GM19452 (cell line): ENCODE data around the gene HPF1.
"Not testable (repeated sequence)": the region's sequence is repeated elsewhere in the genome, so short reads cannot be mapped to it uniquely, and the experiment has no call there.

Experiments
- ATAC-seq: cut with Tn5 transposase; IDR thresholded peaks from one replicate; pipeline ENCODE4 v1.9.1; 2021; ENCODE audit not compliant: unreplicated experiment

HPF1 gene

DNA sequence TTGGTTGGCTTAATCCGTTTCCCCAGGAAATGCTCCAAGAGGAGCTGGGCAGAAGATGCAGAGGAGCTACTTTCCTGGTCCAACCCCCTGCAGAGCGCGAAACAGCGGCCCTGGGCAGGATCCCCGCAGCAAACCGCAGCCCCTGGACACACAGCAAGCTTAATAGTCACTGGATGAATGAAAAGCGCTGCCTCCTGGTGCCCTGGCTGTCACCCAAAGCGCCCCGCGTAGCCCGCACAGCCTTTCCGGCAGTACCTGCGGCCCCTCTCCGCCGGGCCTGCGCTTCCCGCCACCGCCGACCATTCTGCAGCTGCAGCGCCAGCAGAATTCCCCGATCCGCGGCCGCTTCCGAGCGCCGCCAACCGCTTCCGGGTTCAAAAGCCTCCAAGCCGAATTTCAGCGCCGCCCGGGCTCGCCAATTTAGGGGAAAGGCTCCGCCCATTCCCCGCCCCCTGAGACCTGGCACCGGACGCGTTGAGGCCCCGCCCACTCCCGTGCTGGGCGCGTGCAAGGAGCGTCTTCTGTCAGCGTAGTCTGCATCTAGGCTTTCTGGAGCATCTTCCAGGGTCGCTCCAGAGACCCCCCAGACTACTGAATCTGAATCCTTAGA lies at the start of gene HPF1:
Gene HPF1, minus strand, starts transcription at position 370 of the 610 bp plus-strand sequence. Its CDS starts 67 bp downstream, at position 303.
- peak; percentile 97 for ATAC-seq

DNA sequence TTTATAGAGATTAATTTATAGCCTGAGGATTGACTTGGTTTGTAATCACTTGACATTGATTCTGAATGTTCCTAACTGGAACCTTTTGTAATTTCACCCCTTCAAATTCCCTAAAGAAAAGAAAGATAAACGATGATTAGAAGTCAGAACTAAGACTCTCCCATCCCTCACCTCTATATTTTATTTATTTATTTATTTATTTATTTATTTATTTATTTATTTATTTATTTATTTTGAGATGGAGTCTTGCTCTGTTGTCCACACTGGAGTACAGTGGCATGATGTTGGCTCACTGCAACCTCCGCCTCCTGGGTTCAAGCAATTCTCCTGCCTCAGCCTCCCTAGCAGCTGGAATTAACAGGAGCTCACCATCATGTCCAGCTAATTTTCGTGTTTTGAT lies 49.0 kb upstream of the HPF1 start:
- not testable (repeated sequence) for ATAC-seq

DNA sequence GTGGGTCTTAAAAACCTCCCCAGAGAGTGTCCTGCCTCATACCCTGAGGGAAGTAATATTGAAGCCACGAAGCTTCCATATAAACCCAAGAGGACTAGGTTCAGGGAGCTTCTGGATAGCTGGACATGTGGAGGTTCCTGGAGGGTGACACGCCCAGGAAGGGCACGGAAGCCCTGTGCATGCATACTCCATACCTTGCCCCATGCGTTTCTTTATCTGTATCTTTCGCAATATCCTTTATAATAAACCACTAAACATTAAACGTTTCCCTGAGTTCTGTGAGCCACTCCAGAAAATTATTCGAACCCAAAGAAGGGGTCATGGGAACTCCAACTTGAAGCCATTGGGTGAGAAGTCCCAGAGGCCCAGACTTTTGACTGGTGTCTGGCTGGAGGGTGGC lies 45.7 kb upstream of the HPF1 start:
- no peak for ATAC-seq

DNA sequence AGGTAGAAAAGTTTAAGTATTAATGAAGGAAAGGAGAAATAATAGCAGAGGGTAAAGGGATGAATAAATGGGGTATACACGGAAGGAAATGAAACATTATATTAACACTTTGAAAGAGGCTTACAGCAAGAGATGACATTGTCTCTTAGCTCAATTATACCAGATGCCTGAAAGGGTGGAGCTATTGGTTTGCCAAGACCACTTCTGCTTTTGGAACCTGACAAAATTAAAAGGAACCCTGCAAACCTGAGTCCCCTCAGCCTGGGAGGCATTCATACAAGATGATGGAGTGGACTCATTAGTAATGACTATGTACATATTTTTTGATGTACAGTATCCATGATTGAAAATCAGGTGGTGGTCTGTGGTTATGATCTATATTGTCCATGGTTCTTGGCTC lies 45.1 kb upstream of the HPF1 start:
- no peak for ATAC-seq

DNA sequence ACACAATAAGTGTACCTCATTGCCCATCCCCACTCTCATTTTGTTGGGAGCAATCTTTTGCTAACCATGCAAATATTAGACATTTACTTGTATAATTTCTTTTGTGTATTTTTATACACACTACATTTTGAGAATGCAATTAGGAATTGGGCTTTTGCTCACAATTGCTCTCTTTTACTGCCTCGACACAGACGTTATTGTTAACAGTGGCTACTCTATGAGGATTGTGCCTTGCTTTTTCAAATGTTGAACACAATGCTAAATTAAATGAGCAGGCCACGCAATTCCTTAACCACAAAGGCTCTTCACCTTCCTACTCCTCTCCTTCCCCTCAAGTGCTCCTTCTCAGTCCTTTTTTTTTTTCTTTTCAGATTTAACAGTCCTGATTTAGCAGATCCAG lies 42.8 kb upstream of the HPF1 start:
- no peak for ATAC-seq

DNA sequence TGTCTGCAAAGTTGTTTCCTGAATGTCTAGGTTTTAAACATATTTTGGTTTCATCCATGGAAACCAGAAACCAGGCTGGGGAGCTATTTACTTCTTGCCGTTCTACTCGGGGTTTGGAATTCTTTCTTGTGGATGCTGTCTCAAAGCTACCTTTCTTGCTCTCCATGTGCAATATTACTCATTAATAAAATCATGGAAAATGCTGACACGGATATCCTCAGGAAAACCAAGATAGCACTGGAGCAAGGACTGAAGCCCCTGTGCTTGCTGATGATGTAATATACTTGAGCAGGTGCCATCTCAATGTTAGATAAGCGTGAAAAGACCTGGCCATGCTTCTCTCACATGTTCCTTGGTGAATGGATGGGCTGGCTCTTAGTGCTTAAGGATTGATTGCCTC lies 41.5 kb upstream of the HPF1 start:
- ATAC-seq, result no peak

DNA sequence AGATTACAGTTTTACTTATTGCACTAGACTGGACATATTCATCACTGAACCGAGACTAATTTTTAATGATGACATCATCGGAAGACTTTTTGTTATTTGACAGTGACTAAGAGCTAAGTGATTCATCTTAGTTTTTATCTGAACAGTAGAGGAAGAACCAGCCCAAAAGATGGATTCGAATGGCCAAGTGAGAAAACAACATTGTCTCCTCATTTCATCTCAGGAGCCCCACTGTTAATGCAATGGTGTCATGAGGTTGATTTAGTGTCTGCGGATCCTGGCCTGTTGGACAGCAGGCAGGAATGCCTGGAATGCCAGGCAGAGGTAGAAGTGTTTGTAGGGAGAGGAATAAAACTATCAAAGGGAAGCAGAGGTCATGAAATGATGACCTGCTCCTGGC lies 37.8 kb upstream of the HPF1 start:
- ATAC-seq, result no peak

DNA sequence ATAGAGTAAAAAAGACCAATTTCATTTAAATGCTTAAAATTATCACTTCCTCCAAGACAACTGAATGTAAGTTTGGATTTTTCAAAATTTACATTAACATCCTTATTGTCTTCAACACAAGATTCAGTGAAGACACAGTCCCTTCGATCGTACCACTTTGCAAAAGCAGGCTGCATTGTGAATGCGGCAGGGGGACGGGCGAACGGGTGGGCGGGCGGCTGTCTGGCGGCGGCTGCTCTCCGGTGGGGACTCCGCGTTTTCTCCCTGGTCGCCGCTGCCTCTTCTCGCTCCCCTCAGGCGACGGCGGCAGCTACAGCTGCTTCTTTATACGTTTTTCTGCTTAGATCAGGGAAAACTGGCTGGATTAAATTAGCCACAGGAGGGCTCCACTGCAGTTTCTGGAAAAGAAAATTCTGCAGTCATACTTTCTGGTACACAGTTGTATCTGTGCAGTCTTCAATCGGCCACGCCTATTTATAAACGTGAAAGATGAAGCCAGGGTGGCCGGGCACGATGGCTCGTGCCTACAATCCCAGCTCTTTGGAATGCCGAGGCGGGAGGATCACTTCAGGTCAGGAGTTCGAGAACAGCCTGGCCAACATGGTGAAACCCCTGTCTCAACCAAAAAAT lies 33.9 kb upstream of the HPF1 start:
- no peak for ATAC-seq

DNA sequence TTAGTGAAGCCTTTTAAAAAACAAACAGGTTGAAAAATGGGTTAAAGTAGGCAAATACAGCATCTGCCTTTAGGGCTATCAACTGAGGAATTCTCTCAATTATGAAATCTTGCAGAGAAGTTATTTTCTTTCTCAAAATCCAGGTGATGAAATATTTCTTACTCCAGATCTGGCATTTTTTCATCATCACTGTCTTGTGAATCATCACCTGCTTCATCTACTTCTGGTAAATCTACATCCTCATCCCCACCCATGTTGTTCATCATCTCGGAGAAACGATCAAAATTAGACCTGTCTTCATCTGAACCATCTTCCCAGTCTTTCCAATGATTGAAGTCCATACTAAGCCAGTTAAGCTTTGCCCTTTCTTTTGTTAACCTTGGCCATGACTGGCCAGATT lies 33.3 kb upstream of the HPF1 start:
- ATAC-seq, result no peak

DNA sequence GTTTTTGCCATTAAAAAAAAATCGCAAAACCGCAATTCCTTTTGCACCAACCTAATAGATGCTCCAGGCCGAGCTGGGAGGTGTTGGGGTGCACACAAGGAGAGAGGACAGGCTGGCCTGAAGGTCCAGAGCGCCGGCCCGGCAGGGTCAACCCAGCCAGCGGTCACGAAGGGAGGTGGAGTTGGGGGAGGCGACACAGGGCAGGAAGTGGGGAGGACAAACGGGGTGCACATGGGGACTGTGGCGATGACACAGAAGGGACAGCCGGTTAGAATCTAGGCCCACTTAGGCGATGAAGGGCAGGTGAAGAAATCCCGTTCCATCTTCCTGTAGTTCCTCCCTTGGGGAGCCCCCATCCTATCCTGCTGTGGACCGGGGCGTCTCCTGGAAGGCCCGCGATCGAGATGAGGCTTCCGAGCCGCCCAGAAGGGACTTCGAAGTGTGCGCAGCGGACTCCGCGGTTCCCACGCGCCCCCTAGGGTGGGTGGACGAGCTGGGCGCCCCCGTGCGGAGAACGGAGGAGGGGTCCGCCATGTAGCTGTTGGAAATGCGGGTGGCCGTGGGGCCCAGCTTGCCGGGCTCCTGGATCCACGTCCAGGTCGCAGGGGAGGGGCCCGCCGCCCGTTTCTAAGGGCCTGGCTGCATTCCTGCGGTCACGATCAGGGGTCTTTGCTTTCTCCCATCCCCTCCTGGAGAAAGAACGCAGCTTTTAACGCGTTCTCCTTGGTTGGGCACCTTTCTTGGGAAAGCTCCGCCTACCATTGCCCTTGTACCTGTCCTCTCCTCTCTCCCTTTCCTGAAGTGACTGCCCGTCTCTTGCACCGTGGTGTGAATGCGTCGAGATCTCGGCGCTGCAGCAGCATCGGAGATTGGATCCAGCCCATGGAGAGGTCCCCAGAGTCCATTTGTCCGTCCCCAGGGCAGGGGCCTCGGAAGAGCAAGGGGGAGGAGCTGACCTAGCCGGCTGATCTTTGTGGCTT lies 17.0 kb upstream of the HPF1 start:
- ATAC-seq, result no peak

DNA sequence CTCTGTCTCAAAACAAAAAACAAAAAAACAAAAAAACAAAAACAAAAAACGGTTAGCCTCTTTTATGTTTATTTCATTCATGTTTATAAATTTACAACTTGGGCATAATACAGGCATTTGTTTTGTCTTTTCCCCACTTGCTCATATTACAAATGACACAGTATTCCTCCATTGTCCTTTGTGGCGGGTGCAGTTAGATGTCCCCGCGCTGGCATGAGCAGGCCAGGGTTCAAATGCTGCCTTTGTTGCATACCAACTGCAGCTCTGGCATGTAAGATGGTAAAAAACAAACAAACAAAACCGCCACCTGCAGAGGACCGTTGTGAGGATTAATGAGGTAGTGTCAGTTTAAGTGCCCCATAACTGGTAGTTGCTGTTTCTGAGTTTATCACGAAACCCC lies 16.1 kb upstream of the HPF1 start:
- no peak for ATAC-seq

DNA sequence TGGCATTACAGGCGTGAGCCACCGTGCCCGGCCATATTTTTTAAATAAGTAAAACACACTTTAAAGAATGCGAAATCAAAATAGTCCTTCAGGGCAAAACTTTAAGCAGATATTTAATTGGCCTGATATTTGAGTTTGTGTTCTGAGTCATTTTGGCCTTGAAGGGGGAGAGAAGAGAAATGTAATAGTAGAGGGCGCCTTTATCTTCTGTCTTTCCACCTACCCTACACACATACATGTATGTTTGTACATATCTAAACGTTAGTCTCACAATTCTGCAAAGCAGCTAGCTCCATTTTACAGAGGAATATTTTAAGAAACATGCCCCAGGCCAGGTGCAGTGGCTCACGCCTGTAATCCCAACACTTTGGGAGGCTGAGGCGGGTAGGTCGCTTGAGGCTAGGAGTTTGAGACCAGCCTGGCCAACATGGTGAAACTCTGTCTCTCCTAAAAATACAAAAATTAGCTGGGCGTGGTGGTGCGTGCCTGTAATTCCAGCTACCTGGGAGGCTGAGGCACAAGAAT lies 13.9 kb upstream of the HPF1 start:
- ATAC-seq, result not testable (repeated sequence)

DNA sequence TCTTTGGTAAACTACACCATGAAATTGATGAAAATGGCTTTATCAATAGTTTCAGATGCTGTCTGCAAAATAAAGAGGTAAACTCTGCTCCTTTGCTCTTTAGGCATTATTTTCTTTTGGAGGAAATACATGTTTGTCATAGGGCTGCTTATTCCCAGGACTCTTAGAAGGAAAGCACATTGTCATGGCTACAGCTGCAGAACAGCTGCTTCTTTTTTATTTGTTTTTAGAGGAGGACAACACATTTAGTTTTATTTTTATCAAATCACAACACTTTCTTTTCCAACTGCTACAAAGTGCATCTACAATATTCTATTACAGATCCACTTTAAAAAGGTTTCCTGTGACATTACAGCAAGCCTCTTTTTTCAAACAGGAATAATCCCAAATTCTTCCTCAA lies 12.7 kb upstream of the HPF1 start:
- ATAC-seq, result no peak

DNA sequence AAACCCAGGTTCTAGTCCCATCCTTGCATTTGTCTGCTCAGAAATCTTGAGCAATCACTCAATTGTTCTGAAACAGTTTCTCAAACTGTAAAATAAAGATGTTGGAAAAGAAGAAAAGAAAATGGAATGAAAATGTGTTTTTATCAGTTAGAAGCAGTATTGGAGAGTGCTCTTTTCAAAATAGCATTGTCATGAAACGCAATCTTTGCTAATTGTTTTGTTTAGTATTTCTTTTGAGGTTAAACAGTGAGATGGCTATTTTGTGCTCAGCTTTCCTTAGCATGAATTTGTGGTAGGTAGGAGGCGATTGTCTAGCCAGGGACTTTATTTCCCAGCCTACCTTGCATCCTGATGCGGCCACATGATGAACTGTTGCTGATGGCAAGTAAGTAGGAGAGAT lies 10.6 kb upstream of the HPF1 start:
- no peak for ATAC-seq

DNA sequence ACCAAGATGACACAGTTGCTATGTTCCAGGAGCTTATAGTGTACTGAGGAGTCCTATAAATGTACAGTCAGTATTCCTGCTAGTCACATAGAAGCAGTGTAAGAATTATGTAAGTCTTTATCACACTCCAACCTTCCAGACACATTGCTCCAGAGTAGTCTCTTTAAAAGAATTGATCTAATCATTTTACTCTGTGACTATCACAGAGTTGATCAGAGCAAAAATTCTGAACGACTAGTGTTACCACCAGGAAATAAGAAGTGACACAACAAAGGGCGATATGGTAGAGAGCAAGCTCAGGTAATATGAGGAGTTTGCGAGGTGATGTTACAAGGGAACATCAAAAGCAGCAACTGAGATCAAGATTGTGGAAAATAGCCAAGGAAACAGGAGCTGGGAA lies 9.0 kb upstream of the HPF1 start:
- ATAC-seq, result no peak

DNA sequence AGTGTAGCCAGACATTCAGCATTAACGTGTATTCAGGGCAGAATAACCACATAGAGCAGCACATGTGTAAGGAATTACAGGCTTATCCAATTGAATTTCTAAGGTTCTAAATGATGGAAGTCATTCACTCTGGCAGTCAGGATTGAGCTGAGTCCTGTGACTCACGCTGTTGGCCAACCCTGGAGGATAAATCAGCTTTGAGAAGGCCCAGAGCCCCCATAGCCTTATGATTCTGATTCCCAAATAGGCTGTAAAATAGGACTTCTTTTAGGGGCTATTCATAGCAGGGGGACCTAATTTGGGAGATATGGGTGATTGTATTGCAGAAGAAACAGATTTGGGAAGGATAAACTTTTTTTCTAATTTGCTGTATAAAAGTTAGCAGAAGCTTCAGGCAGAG lies 8.1 kb upstream of the HPF1 start:
- ATAC-seq, result no peak

DNA sequence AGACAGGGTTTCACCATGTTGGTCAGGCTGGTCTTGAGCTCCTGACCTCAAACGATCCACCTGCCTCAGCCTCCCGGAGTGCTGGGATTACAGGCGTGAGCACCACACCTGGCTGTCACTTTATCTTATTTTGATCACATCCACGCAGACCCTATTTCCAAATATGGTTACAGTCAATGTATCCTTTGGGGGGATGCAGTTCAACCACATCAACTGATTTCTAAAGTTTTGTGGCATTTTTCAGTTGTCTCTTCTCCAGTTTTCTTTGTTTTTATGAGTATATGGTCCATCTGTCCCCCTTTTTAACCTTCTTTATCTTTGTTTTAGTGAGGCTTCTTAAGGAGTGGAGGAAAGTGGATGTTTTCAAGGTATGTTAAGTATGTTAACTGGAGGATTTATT lies 4.1 kb upstream of the HPF1 start:
- no peak for ATAC-seq

DNA sequence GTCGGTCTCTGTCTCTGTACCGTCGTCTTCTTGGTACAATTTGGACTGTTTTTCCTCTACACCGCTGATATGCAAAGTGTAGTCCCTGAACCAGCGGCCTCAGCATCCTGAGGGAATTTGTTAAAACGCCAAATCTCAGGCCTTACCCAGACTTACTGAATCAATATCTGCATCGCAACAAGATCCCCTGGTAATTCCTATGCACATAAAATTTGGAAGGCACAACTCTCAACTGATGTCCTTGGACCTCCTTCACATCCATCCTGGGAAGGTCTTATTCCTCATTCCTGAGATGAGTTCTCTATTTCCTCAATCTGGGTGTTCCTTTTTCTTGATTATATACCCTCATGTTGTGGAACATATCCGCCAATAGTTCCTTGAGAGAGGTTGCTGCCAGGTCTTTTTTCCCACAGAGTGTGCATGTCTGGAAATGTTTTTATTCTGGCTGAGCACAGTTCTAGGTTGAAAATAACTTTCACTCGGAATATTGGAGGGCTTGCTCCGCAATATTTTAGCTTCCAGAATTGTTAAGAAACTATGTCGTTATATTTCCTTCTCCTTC lies 738 bp upstream of the HPF1 start:
- ATAC-seq, result no peak

DNA sequence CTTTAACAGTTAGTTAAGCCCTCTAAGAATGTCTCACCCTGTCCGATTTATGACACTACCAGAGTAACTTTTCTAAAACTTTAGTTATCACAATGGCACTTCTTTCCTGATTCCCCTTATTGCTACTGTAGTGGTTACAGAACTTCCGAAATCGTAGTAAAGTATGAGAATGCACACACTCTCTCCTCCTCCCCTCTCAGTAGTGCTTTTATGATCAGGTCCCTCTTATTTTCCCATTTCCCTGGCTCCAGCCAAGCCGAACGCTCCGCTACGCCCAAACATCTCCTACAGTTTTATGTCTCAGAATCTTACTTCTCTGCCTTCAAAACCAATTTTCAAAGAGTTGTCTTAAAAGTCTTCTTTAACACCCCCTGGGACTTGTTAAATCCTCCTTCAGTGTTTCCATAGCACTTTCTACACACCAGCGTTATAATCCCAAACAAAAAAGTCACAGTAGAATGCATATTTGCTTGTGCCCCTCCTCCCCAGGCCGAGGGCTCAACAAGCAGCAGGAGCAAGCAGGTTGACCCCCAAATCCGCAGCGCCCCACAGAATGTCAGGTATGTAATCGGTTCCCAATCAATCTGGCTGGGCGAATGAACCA lies 671 bp downstream of the HPF1 start:
- peak; percentile 12 for ATAC-seq

DNA sequence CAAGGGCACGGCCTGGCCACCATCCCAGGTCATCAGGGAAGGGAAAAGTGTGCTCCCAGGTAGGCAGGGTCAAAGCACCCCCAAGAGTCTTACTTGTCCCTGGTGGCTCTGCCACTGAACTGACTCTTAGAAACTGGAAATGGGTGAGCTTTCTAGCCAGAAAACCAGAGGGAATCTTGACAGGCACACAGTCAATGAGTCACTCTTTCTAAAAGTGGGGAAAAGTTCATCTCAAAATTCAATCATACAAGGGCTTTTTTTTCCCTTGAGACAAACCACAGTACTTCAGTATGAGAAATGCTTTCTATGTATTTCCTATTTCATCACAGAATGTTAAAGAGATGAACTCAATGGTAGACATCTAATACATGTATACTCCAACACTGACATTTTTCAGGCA lies 12.5 kb downstream of the HPF1 start:
- no peak for ATAC-seq

DNA sequence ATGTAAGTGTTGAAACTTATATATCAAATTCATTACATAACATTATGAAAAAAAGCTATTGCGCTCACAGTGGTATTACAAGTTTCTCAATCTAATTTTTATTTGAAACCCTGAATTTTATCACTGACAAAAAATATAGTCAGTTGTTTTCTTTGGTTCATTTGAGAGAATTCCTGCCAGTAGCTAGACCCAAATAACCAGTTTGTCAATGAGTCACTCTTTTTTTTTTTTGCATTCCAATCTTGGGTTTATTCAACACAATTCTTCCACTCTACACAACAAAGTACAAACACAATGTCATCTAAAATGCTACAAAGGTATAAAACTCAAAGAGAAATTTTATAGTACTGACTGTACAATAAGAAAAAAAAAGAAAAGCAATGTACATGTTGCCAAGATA lies 13.1 kb downstream of the HPF1 start:
- ATAC-seq, result no peak
